WTC11 (cell line): ENCODE results near the gene OIP5. TPM values are rescaled to one million over a fixed set of nuclear protein-coding genes. Genes with fewer than 3 reads are reported as not detected.
A peak's percentile ranks its signal among the peaks of the same experiment; 100 is the strongest.

Source experiments
- ATAC-seq: fragments of 200-7000 bp; cut with Tn5 transposase; 2 replicates; pipeline ENCODE4 v1.10.0; 2021; ENCODE audit warnings: mild to moderate bottlenecking, moderate library complexity
- CTCF ChIA-PET: fragments of 300-600 bp; sonication (Branson Sonifier 250); formaldehyde crosslinking; loops from one replicate; lab custom pipeline; 2021; ENCODE audit warnings: antibody characterized with exemption; lab: Charles Lee
- POLR2A ChIA-PET: fragments of 350-600 bp; sonication (Branson Sonifier 250); formaldehyde crosslinking; loops from one replicate; lab custom pipeline; 2021; ENCODE audit warnings: antibody characterized with exemption; lab: Charles Lee
- DNase-seq: peaks from one replicate; pipeline ENCODE4 v3.0.0; 2021; ENCODE audit warnings: low spot score
- H3K27ac Mint-ChIP-seq: 2 replicates; pipeline ENCODE4 v1.8.0; 2021; ENCODE audit warnings: mixed read lengths
- H3K27me3 Mint-ChIP-seq: 2 replicates; pipeline ENCODE4 v1.8.0; 2021; ENCODE audit warnings: low read depth, mild to moderate bottlenecking, moderate library complexity, mixed read lengths
- H3K36me3 Mint-ChIP-seq: 2 replicates; pipeline ENCODE4 v1.8.0; 2021; ENCODE audit warnings: mixed read lengths
- H3K4me1 Mint-ChIP-seq: 2 replicates; pipeline ENCODE4 v1.8.0; 2022; ENCODE audit warnings: mixed read lengths
- H3K4me3 Mint-ChIP-seq: 2 replicates; pipeline ENCODE4 v1.8.0; 2021; ENCODE audit warnings: mild to moderate bottlenecking, moderate library complexity, mixed read lengths
- H3K9me3 Mint-ChIP-seq: 2 replicates; pipeline ENCODE4 v1.8.0; 2021; ENCODE audit warnings: mixed read lengths
- ESRRA ChIP-seq: sonication (generic); formaldehyde crosslinking; IDR thresholded peaks from 2 replicates; pipeline ENCODE4 v1.8.1; 2022; ENCODE audit warnings: mild to moderate bottlenecking, missing genetic modification reagents, borderline replicate concordance
- GTF2I ChIP-seq: fragments of 250-450 bp; sonication (Bioruptor Pico); conservative IDR thresholded peaks from 2 replicates; pipeline ENCODE4 v1.4.0; 2021; ENCODE audit warnings: mild to moderate bottlenecking
- NFATC4 ChIP-seq: fragments of 250-450 bp; sonication (Bioruptor Pico); IDR thresholded peaks from 2 replicates; pipeline ENCODE4 v1.9.0; 2021; ENCODE audit warnings: mild to moderate bottlenecking
- PRRX2 ChIP-seq: fragments of 250-450 bp; sonication (Bioruptor Pico); IDR thresholded peaks from 2 replicates; pipeline ENCODE4 v1.8.0; 2021; ENCODE audit warnings: mild to moderate bottlenecking
- RORB ChIP-seq: fragments of 250-450 bp; sonication (Bioruptor Pico); IDR thresholded peaks from 2 replicates; pipeline ENCODE4 v1.9.0; 2021; ENCODE audit warnings: mild to moderate bottlenecking
- TEAD4 ChIP-seq: sonication (generic); formaldehyde crosslinking; IDR thresholded peaks from 2 replicates; pipeline ENCODE4 v1.8.0; 2022; ENCODE audit warnings: mild to moderate bottlenecking, missing genetic modification reagents
- ZNF219 ChIP-seq: sonication (generic); formaldehyde crosslinking; IDR thresholded peaks from 2 replicates; pipeline ENCODE4 v1.8.0; 2023; ENCODE audit warnings: missing genetic modification reagents, mild to moderate bottlenecking, borderline replicate concordance
- ZNF232 ChIP-seq: sonication (generic); formaldehyde crosslinking; IDR thresholded peaks from 2 replicates; pipeline ENCODE4 v1.8.0; 2022; ENCODE audit warnings: mild to moderate bottlenecking, missing genetic modification reagents
- ZNF263 ChIP-seq: sonication (generic); formaldehyde crosslinking; IDR thresholded peaks from 2 replicates; pipeline ENCODE4 v1.8.1; 2022; ENCODE audit warnings: low read depth, mild to moderate bottlenecking, moderate library complexity, missing genetic modification reagents
- ZNF396 ChIP-seq: fragments of 250-450 bp; sonication (Bioruptor Pico); IDR thresholded peaks from 2 replicates; pipeline ENCODE4 v1.8.0; 2021; ENCODE audit warnings: mild to moderate bottlenecking, moderate library complexity, borderline replicate concordance
- total RNA-seq: library from RNA; stranded (reverse); gene quantifications from 3 replicates; pipeline ENCODE4 v1.2.3, GENCODE V29; 2021
- TF ChIP-seq, protein P1 (sequence below): fragments of 250-450 bp; sonication (Bioruptor Pico); conservative IDR thresholded peaks from 2 replicates; pipeline ENCODE4 v1.9.0; 2021; ENCODE audit warnings: mild to moderate bottlenecking
- TF ChIP-seq, protein P2 (sequence below): fragments of 250-450 bp; sonication (Bioruptor Pico); IDR thresholded peaks from 2 replicates; pipeline ENCODE4 v2.1.2; 2022; ENCODE audit warnings: mild to moderate bottlenecking, moderate library complexity
- TF ChIP-seq, protein P3 (sequence below): sonication (generic); formaldehyde crosslinking; IDR thresholded peaks from 2 replicates; pipeline ENCODE4 v1.8.0; 2022; ENCODE audit warnings: mild to moderate bottlenecking, missing genetic modification reagents
- TF ChIP-seq, protein P4 (sequence below): fragments of 250-450 bp; sonication (Bioruptor Pico); IDR thresholded peaks from 2 replicates; pipeline ENCODE4 v1.9.0; 2021; ENCODE audit warnings: moderate library complexity, mild to moderate bottlenecking, inconsistent platforms, borderline replicate concordance
- TF ChIP-seq, protein P5 (sequence below): sonication (generic); formaldehyde crosslinking; IDR thresholded peaks from 2 replicates; pipeline ENCODE4 v1.8.0; 2022; ENCODE audit warnings: mild to moderate bottlenecking, missing genetic modification reagents
- TF ChIP-seq, protein P6 (sequence below): sonication (generic); formaldehyde crosslinking; conservative IDR thresholded peaks from 2 replicates; pipeline ENCODE4 v1.8.1; 2022; ENCODE audit warnings: mild to moderate bottlenecking, missing genetic modification reagents
- TF ChIP-seq, protein P7 (sequence below): fragments of 200-600 bp; IDR thresholded peaks from 2 replicates; pipeline ENCODE4 v1.8.0; 2022; ENCODE audit warnings: antibody characterized with exemption
- TF ChIP-seq, protein P8 (sequence below): sonication (generic); formaldehyde crosslinking; IDR thresholded peaks from 2 replicates; pipeline ENCODE4 v1.8.1; 2023; ENCODE audit warnings: mild to moderate bottlenecking, missing genetic modification reagents

The OIP5 gene
- total RNA-seq, 1 experiment from 2014 or later = 33.7 TPM

DNA sequence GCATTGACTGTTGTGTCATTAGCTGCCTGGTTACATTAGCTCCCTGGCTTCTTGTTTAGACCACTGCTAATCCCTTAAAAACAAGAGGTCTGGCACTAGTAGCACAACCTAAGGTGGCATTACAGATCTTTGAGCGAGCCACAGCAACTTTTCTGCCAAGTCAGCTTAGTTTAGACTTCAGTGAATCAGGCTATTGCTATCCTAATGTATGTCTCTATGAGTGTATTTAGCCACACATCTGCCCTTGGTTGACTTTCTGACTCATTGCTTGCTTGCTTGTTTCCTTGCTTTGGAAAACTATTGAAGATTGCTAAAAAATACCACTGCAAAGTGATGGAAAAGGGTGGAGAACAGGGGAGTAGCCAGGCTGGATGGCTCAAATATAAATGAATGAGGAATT, 51.2 kb downstream of the OIP5 start:
- Mint-ChIP-seq H3K36me3 (peaks cover 43% of the 10 kb centered on the region), H3K9me3 (no peaks in the 10 kb centered on the region), H3K27me3 (no peaks in the 10 kb centered on the region), H3K4me1 (peaks cover 19% of the 10 kb centered on the region), H3K4me3 (no peak overlapping the region), H3K27ac (peak overlapping the region; percentile 71; the same call in 1 of the 2 replicates)
- ATAC-seq (no peak), DNase-seq (no peak)
- CTCF ChIA-PET = no interaction called here
- POLR2A ChIA-PET = no interaction called here
- TF ChIP-seq ZNF396 (CRISPR knock-in tag) (no peak), GTF2I (CRISPR knock-in tag) (no peak)
- TF ChIP-seq, protein P1, sequence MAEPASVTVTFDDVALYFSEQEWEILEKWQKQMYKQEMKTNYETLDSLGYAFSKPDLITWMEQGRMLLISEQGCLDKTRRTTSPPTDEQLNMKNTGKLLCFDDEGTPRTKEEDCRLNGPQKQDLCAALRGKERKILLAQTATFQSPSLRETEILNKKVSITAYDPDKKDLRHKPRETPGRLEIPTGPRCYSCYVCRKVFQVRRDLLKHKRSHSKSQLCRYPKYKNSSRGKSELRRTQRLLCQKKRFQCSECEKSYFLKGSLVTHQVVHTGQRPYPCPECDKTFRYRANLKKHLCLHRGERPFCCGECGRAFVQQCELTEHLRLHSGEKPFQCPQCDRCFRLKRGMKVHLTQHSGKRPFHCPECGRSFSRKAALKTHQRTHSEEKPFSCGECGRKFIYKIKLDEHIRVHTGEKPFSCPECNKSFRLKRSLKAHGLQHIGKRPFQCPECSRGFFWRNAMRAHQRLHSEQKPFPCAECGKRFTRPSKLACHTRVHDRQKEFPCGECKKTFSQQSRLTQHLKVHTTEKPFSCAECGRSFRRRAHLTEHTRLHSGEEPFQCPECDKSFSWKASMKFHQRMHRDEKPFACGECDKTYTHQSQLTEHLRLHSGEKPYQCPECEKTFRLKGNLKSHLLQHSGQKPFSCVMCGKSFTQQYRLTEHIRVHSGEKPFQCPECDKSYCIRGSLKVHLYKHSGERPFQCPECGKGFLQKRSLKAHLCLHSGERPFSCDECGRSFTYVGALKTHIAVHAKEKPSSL (CRISPR knock-in tag) = no peak
- TF ChIP-seq, protein P2, sequence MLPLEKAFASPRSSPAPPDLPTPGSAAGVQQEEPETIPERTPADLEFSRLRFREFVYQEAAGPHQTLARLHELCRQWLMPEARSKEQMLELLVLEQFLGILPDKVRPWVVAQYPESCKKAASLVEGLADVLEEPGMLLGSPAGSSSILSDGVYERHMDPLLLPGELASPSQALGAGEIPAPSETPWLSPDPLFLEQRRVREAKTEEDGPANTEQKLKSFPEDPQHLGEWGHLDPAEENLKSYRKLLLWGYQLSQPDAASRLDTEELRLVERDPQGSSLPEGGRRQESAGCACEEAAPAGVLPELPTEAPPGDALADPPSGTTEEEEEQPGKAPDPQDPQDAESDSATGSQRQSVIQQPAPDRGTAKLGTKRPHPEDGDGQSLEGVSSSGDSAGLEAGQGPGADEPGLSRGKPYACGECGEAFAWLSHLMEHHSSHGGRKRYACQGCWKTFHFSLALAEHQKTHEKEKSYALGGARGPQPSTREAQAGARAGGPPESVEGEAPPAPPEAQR (CRISPR knock-in tag) = no peak

DNA sequence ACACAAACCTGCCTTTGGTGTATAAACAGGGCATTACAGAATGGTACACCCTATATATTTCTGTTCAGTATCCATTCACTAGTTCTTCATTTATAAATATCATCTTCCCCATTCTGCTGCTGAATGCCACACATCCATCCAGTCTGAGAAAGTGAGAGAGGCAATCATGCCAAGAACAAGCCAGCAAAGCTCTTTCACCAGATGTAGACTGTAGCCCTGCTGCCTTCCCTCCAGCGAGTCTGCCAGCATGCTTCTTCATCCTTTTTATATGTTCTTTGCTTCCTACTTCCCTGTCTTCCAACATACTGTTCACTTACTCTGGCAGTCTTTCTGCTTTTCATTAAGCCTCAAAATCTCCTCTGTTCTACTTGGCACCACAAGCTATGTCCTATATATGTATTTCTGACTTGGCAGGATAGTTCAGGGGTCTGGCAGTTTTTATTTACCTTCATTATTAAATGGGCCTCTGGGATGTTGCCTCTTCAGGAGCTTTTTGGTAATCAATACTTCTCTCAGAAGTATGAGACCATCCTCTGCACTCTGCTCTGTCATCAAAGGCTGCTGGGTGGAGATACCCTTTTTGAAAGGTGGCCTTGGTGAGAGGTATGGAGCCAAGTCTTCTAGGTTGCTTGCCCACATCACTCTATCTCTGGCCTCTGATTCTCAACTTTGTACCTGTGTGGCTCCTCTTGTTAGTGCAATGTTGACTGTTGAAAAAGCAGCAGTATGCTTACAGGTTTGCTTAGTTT, 52.7 kb downstream of the OIP5 start:
- H3K27ac Mint-ChIP-seq = no peak overlapping the region
- CTCF ChIA-PET = no interaction called here
- no peak for TF ChIP-seq TEAD4 (CRISPR knock-in tag)
- H3K36me3 Mint-ChIP-seq = peaks cover 31% of the 10 kb centered on the region
- POLR2A ChIA-PET = no interaction called here
- no peaks in the 10 kb centered on the region for H3K9me3 Mint-ChIP-seq
- no peak overlapping the region for H3K4me3 Mint-ChIP-seq
- ATAC-seq = no peak
- peaks cover 10% of the 10 kb centered on the region for H3K4me1 Mint-ChIP-seq
- no peak for DNase-seq
- no peaks in the 10 kb centered on the region for H3K27me3 Mint-ChIP-seq

DNA sequence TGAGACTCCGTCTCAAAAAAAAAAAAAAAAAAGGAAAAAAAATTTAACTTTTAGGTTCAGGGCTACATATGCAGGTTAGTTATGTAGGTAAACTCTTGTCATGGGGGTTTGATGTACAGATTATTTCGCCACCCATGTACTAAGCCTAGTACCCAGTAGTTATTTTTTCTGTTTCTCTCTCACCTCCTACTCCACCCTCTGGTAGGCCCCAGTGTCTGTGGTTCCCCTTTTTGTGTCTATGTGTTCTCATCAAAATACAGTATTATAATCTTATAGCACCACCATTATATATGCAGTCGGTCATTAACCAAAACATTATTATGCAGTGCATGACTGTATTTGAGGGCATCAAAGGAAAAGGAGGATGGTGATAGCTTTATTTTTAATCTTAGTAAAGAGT, 54.1 kb downstream of the OIP5 start:
- TF ChIP-seq ZNF263 (CRISPR knock-in tag) (no peak), PRRX2 (no peak), ESRRA (CRISPR knock-in tag) (no peak), ZNF232 (CRISPR knock-in tag) (no peak), RORB (CRISPR knock-in tag) (no peak), ZNF219 (CRISPR knock-in tag) (no peak), NFATC4 (no peak)
- TF ChIP-seq, protein P3, sequence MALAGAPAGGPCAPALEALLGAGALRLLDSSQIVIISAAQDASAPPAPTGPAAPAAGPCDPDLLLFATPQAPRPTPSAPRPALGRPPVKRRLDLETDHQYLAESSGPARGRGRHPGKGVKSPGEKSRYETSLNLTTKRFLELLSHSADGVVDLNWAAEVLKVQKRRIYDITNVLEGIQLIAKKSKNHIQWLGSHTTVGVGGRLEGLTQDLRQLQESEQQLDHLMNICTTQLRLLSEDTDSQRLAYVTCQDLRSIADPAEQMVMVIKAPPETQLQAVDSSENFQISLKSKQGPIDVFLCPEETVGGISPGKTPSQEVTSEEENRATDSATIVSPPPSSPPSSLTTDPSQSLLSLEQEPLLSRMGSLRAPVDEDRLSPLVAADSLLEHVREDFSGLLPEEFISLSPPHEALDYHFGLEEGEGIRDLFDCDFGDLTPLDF (CRISPR knock-in tag) = no peak
- TF ChIP-seq, protein P4, sequence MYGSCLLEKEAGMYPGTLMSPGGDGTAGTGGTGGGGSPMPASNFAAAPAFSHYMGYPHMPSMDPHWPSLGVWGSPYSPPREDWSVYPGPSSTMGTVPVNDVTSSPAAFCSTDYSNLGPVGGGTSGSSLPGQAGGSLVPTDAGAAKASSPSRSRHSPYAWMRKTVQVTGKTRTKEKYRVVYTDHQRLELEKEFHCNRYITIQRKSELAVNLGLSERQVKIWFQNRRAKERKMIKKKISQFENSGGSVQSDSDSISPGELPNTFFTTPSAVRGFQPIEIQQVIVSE (CRISPR knock-in tag) = no peak
- TF ChIP-seq, protein P5, sequence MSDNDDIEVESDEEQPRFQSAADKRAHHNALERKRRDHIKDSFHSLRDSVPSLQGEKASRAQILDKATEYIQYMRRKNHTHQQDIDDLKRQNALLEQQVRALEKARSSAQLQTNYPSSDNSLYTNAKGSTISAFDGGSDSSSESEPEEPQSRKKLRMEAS (CRISPR knock-in tag) = no peak
- TF ChIP-seq, protein P6, sequence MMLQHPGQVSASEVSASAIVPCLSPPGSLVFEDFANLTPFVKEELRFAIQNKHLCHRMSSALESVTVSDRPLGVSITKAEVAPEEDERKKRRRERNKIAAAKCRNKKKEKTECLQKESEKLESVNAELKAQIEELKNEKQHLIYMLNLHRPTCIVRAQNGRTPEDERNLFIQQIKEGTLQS = no peak
- TF ChIP-seq, protein P7, sequence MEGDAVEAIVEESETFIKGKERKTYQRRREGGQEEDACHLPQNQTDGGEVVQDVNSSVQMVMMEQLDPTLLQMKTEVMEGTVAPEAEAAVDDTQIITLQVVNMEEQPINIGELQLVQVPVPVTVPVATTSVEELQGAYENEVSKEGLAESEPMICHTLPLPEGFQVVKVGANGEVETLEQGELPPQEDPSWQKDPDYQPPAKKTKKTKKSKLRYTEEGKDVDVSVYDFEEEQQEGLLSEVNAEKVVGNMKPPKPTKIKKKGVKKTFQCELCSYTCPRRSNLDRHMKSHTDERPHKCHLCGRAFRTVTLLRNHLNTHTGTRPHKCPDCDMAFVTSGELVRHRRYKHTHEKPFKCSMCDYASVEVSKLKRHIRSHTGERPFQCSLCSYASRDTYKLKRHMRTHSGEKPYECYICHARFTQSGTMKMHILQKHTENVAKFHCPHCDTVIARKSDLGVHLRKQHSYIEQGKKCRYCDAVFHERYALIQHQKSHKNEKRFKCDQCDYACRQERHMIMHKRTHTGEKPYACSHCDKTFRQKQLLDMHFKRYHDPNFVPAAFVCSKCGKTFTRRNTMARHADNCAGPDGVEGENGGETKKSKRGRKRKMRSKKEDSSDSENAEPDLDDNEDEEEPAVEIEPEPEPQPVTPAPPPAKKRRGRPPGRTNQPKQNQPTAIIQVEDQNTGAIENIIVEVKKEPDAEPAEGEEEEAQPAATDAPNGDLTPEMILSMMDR = no peak
- TF ChIP-seq, protein P8, sequence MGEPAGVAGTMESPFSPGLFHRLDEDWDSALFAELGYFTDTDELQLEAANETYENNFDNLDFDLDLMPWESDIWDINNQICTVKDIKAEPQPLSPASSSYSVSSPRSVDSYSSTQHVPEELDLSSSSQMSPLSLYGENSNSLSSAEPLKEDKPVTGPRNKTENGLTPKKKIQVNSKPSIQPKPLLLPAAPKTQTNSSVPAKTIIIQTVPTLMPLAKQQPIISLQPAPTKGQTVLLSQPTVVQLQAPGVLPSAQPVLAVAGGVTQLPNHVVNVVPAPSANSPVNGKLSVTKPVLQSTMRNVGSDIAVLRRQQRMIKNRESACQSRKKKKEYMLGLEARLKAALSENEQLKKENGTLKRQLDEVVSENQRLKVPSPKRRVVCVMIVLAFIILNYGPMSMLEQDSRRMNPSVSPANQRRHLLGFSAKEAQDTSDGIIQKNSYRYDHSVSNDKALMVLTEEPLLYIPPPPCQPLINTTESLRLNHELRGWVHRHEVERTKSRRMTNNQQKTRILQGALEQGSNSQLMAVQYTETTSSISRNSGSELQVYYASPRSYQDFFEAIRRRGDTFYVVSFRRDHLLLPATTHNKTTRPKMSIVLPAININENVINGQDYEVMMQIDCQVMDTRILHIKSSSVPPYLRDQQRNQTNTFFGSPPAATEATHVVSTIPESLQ (CRISPR knock-in tag) = no peak
- Mint-ChIP-seq H3K9me3 (no peaks in the 10 kb centered on the region), H3K27me3 (no peaks in the 10 kb centered on the region), H3K4me3 (no peak overlapping the region), H3K36me3 (peaks cover 34% of the 10 kb centered on the region), H3K27ac (no peak overlapping the region), H3K4me1 (peaks cover 9% of the 10 kb centered on the region)
- ChIA-PET POLR2A (interaction anchor here (0.6 kb wide), 1 partner anchor 58 kb away, joined by 4 read pairs; no protein-coding TSS in a partner anchor), CTCF (no interaction called here)
- DNase-seq = no peak
- ATAC-seq = no peak
